PC-9 (cell line): ENCODE results near the gene FMO5. TPM values are rescaled to one million over a fixed set of nuclear protein-coding genes. Genes with fewer than 3 reads are reported as not detected.

Experiments
- BruUV-seq: library from RNA; stranded (reverse); fragments of 400-500 nt; replicated peaks from 2 replicates; lab custom pipeline; 2021; lab: Mats Ljungman, UMichigan
- CTCF ChIA-PET: fragments of 300-600 bp; sonication (Branson Sonifier 250); formaldehyde crosslinking; loops from one replicate; lab custom pipeline; 2022; ENCODE audit warnings: antibody characterized with exemption; lab: Charles Lee
- POLR2A ChIA-PET: fragments of 300-600 bp; sonication (Branson Sonifier 250); formaldehyde crosslinking; loops from one replicate; lab custom pipeline; 2022; ENCODE audit warnings: antibody characterized with exemption; ENCODE audit not compliant: unreplicated experiment; lab: Charles Lee
- DNase-seq, 2 experiments: peaks; one replicate each; pipeline versions ENCODE4 v3.0.0 to v3.0.0-alpha.2; 2015 to 2022; ENCODE audit warnings: mixed read lengths in 1 of 2
- H2AFZ ChIP-seq: fragments of 200-600 bp; sonication (generic); 2 replicates; pipeline ENCODE4 v1.8.1; 2017; ENCODE audit warnings: antibody characterized with exemption
- H3F3A ChIP-seq: fragments of 200-600 bp; sonication (generic); 2 replicates; pipeline ENCODE4 v1.8.1; 2017; ENCODE audit warnings: antibody characterized with exemption, mild to moderate bottlenecking, low read depth; ENCODE audit not compliant: insufficient read depth
- H3K27ac ChIP-seq: fragments of 200-600 bp; sonication (generic); 2 replicates; pipeline ENCODE4 v1.6.1; 2016; ENCODE audit warnings: mixed run types
- H3K27me3 ChIP-seq: fragments of 200-600 bp; sonication (generic); 2 replicates; pipeline ENCODE4 v1.6.1; 2016; ENCODE audit warnings: low read depth, mixed run types; ENCODE audit not compliant: insufficient read depth
- H3K36me3 ChIP-seq: fragments of 200-600 bp; sonication (generic); 2 replicates; pipeline ENCODE4 v1.6.1; 2016; ENCODE audit warnings: low read depth, mixed run types
- H3K4me1 ChIP-seq: fragments of 200-600 bp; sonication (generic); replicated peaks from 2 replicates; pipeline ENCODE4 v1.6.1; 2016; ENCODE audit warnings: mixed run types; ENCODE audit not compliant: insufficient read depth
- H3K4me2 ChIP-seq: fragments of 200-600 bp; sonication (generic); 2 replicates; pipeline ENCODE4 v1.6.1; 2017; ENCODE audit warnings: mixed run types
- H3K4me3 ChIP-seq: fragments of 200-600 bp; sonication (generic); 2 replicates; pipeline ENCODE4 v1.6.1; 2016; ENCODE audit warnings: mixed run types
- H3K79me2 ChIP-seq: fragments of 200-600 bp; sonication (generic); 2 replicates; pipeline ENCODE4 v1.6.1; 2017; ENCODE audit warnings: low read depth, mixed run types
- H3K9me2 ChIP-seq: fragments of 200-600 bp; sonication (generic); 2 replicates; pipeline ENCODE4 v1.8.1; 2017; ENCODE audit warnings: mild to moderate bottlenecking; ENCODE audit not compliant: insufficient read depth
- H3K9me3 ChIP-seq: fragments of 200-600 bp; sonication (generic); 2 replicates; pipeline ENCODE4 v1.8.1; 2016; ENCODE audit warnings: low read depth; ENCODE audit not compliant: insufficient read depth
- H4K20me1 ChIP-seq: fragments of 200-600 bp; sonication (generic); 2 replicates; pipeline ENCODE4 v1.8.1; 2017; ENCODE audit not compliant: insufficient read depth
- CTCF ChIP-seq: fragments of 200-600 bp; sonication (generic); conservative IDR thresholded peaks from 2 replicates; pipeline ENCODE4 v1.6.1; 2017; ENCODE audit warnings: mixed run types, antibody characterized with exemption, mild to moderate bottlenecking, moderate library complexity
- EZH2 ChIP-seq: fragments of 200-600 bp; sonication (generic); IDR thresholded peaks from 2 replicates; pipeline ENCODE4 v1.8.0; 2017; ENCODE audit warnings: antibody characterized with exemption, low read depth
- intact Hi-C: fragments of 100-400 bp; cut with micrococcal nuclease; formaldehyde crosslinking; loops from one replicate; pipeline ENCODE4 v1.10.0; 2022; ENCODE audit not compliant: unreplicated experiment
- total RNA-seq: library from RNA; stranded (reverse); gene quantifications from 2 replicates; pipeline ENCODE4 v1.2.3, GENCODE V29; 2021

FMO5 gene
- total RNA-seq, 1 experiment from 2014 or later: 1.3 TPM

- no peaks in the 10 kb centered on the region for H4K20me1 ChIP-seq
- H2AFZ ChIP-seq: no peak overlapping the region
- no peak for DNase-seq
- H3F3A ChIP-seq: no peaks in the 10 kb centered on the region
- H3K9me2 ChIP-seq: no peaks in the 10 kb centered on the region
- H3K9me3 ChIP-seq: no peaks in the 10 kb centered on the region
- intact Hi-C loops: no loop called here
- no peak overlapping the region for H3K27ac ChIP-seq
- BruUV-seq: no TSS peak
- H3K4me1 ChIP-seq: no peaks in the 10 kb centered on the region
- no peaks in the 10 kb centered on the region for H3K27me3 ChIP-seq
- no peak overlapping the region for H3K4me3 ChIP-seq
- TF ChIP-seq EZH2 (no peak), CTCF (no peak)
- peaks cover 45% of the 10 kb centered on the region for H3K79me2 ChIP-seq
- H3K4me2 ChIP-seq: no peak overlapping the region
- H3K36me3 ChIP-seq: 0 out of 2 replicates have a peak, but pooled peaks cover 6% of the 10 kb centered on the region
- ChIA-PET POLR2A (interaction anchor here (0.6 kb wide), 1 partner anchor 71 kb away, joined by 7 read pairs; no protein-coding TSS in a partner anchor), CTCF (no interaction called here)
These were observed 27.4 kb upstream of the FMO5 start for GRCh38 chr1:147252540-147252939.

- DNase-seq: no peak
- Histone ChIP-seq H3K9me2 (no peaks in the 10 kb centered on the region), H3K79me2 (peaks cover 90% of the 10 kb centered on the region), H3K36me3 (0 out of 2 replicates have a peak, but pooled peaks cover 4% of the 10 kb centered on the region), H3K9me3 (no peaks in the 10 kb centered on the region), H3K4me2 (no peak overlapping the region), H3K4me1 (peaks cover 21% of the 10 kb centered on the region), H3K4me3 (no peak overlapping the region), H4K20me1 (peaks cover 5% of the 10 kb centered on the region; the same call in 1 of the 2 replicates), H3K27me3 (no peaks in the 10 kb centered on the region), H2AFZ (no peak overlapping the region), H3K27ac (no peak overlapping the region), H3F3A (no peaks in the 10 kb centered on the region)
- BruUV-seq: no TSS peak
- no peak for TF ChIP-seq CTCF
- TF ChIP-seq EZH2: no peak
- ChIA-PET POLR2A (no interaction called here), CTCF (no interaction called here)
- intact Hi-C loops: no loop called here
These were observed 22.6 kb upstream of the FMO5 start for GRCh38 chr1:147247656-147248238.

- no TSS peak for BruUV-seq
- Histone ChIP-seq H3K36me3 (0 out of 2 replicates have a peak, but pooled peaks cover 4% of the 10 kb centered on the region), H4K20me1 (peaks cover 5% of the 10 kb centered on the region; the same call in 1 of the 2 replicates), H3F3A (no peaks in the 10 kb centered on the region), H3K9me2 (no peaks in the 10 kb centered on the region), H3K4me3 (no peak overlapping the region), H3K27ac (no peak overlapping the region), H3K79me2 (peaks cover 88% of the 10 kb centered on the region), H3K4me1 (peaks cover 23% of the 10 kb centered on the region), H3K27me3 (no peaks in the 10 kb centered on the region), H3K4me2 (no peak overlapping the region), H2AFZ (no peak overlapping the region), H3K9me3 (no peaks in the 10 kb centered on the region)
- no peak for DNase-seq
- ChIA-PET CTCF (no interaction called here), POLR2A (no interaction called here)
- TF ChIP-seq CTCF: no peak
- TF ChIP-seq EZH2: no peak
- intact Hi-C loops: no loop called here
These were observed 21.9 kb upstream of the FMO5 start for GRCh38 chr1:147246910-147247655.
